AG08396 (cell line): ENCODE results near the gene CFAP77.
"Not testable (repeated sequence)": the region's sequence is repeated elsewhere in the genome, so short reads cannot be mapped to it uniquely, and the experiment has no call there.

Source experiments
- DNase-seq: peaks from one replicate; pipeline ENCODE4 v3.0.0; 2012; ENCODE audit warnings: low spot score, mixed read lengths

CFAP77 gene

GRCh38 chr9:132547976-132548730 lies 138.1 kb downstream of the CFAP77 start:
- no peak for DNase-seq

GRCh38 chr9:132548751-132549640 lies 139.0 kb downstream of the CFAP77 start:
- no peak for DNase-seq

DNA sequence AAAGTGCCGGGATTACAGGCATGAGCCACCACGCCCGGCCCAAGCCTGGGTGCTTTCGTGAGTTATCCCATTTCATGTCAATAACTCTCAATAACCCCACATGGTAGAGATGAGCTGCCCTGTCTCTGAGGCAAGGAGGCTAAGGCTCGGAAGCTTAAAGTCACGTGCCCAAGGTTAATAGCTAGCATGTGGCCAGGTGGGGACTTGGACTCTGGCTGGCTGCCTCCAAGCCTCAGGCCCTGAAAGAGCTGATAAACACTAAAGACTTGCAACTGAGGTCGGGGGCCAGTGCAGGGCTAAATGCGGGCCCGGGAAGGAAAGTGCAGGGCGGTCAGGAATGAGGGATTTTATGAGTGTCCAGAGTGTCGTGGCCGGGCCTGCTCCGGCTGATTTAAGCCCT lies 141.5 kb downstream of the CFAP77 start:
- no peak for DNase-seq

DNA sequence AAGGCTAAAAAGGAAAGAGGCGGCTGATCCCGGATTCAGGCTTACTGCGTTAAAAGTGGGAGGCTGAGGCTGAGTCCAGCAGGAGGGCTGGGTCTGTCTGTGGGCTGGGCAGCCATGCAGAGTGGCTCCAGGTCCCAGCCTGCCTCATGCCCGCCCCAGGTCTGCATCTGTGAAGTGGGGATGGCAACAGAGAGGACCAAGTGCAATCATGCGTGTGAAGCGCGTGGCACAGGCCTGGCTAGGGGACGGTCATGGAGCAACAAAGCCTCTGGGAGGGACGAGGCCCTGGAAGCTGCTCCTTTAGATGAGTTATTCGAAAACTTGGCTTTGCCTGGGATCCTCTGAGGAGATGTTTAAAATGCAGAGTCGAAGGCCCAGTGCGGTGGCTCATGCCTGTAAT lies 142.0 kb downstream of the CFAP77 start:
- no peak for DNase-seq

GRCh38 chr9:132554755-132555154 lies 144.7 kb downstream of the CFAP77 start:
- no peak for DNase-seq

DNA sequence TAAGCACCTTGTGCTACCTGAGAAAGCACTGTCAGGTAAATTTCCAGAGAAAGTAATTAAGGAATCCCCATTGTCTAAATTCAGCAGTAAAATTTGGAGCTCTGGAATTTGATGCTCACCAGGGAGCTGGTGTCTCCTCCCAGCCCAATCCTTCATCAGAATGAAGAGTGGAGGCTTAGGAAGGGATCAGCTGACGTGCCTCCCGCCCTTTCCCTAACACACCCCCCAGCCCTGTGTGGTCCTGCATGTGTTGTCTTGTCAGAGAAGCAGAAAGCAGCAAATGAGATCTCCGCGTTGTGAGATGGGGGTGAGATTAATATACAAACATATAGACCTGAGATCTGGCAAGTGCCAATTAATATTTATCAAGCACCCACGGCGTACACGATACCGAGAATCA lies 145.5 kb downstream of the CFAP77 start:
- DNase-seq: no peak

GRCh38 chr9:132556235-132556634 lies 146.2 kb downstream of the CFAP77 start:
- no peak for DNase-seq

GRCh38 chr9:132556714-132557113 lies 146.7 kb downstream of the CFAP77 start:
- no peak for DNase-seq

DNA sequence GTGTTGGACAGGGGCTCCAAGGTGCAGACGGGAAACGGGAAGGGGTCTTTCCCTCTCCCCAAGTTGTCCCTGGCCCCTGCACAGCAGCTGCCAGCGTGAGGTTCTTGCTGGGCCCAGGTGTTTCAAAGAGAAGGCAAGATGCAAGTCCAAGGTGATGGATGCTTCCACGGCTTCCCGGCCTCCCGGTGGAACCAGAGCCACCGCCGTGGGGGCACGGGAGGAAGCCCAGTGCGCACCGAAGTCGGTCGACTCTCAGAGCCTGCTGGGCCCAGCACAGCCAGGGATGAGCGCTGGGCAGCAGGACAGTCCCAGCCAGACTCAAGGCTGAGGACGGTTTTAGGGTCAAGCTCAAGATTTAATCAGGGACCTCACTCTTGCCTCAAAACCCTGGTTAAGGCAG lies 147.1 kb downstream of the CFAP77 start:
- no peak for DNase-seq

- DNase-seq: no peak
Observed at GRCh38 chr9:132559711-132560110, 149.7 kb downstream of the CFAP77 start.

- no peak for DNase-seq
Observed at GRCh38 chr9:132560616-132561202, 150.7 kb downstream of the CFAP77 start.

DNA sequence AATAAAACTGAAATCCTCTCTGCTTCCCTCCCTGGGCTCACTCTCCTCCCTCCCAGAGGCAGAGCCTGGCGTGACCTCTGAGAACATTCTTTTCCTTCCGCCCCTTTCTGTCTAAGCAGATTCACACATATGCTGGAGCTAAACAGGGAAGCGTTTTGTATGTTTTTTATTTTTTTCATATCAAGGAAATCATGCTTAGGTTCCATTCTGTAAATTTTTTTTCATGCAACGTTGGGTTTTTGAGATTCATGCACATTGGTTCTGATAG lies 152.2 kb downstream of the CFAP77 start:
- no peak for DNase-seq

GRCh38 chr9:132564526-132564925 lies 154.5 kb downstream of the CFAP77 start:
- DNase-seq: no peak

DNA sequence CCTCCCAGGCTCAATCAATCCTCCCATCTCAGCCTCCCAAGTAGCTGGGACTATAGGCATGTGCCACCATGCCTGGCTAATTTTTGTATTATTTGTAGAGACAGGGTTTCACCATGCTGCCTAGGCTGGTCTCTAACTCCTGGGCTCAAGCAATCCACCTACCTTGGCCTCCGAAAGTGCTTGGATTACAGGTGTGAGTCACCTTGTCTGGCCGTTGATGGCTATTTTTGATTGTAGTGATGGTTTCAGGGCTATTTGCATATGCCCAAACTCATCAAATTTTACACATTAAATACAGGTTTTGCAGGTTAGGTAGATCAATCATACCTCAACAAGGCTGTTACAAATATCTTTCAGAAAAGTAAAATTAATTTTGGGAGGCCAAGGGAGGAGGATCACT lies 158.8 kb downstream of the CFAP77 start:
- DNase-seq: not testable (repeated sequence)

GRCh38 chr9:132571806-132572600 lies 162.0 kb downstream of the CFAP77 start:
- no peak for DNase-seq

GRCh38 chr9:132572921-132573320 lies 162.9 kb downstream of the CFAP77 start:
- no peak for DNase-seq

DNA sequence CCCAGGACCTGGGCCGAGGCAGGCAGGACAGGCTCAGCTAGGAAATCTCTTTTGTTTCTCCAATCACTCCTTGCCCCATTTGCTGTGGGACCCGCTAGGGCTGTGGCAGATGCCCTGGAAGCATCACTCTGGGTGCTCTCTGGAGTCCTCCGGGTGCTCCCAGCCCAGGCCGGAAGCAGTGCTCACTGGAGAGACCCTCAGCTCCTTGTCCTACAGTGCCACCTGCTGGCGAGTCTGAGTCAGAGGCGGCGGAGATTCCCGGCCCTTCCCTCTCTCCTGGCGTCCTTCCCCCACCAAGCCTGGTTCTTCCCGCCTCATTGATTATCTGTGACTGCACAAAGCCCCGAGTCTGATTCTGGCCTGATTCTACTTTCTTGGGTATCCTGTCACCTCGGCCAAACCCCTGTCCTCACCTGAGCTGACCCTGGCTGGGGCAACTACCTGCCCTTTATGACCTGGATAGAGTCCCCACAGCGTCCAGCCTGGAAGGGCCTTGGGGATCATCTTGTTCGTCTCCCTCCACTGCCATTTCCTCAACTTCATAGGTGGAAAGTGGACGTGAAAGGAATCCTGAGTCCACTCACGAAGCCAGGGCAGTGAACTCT lies 165.1 kb downstream of the CFAP77 start:
- DNase-seq: peak; percentile 90

DNA sequence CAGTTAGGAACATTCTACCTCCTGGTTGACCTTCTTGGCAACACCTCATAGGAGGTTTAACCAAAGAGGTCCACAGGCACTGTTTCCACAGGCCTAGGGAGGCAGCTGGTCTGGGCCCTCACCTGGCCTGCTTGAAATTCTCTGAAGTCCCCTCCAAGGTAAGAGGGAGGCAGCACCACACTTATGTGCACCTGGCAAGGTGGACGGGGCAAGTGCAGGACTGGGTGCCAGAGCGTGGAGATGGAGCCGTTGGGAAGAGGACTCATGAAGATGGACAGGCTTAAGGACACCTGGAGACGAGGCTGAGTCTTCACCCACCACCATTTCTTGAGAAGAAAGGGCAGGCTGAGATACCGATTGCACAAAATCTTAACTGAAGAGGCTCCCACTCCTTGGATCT lies 165.8 kb downstream of the CFAP77 start:
- no peak for DNase-seq

- DNase-seq: no peak
Observed at GRCh38 chr9:132577119-132577518, 167.1 kb downstream of the CFAP77 start.

DNA sequence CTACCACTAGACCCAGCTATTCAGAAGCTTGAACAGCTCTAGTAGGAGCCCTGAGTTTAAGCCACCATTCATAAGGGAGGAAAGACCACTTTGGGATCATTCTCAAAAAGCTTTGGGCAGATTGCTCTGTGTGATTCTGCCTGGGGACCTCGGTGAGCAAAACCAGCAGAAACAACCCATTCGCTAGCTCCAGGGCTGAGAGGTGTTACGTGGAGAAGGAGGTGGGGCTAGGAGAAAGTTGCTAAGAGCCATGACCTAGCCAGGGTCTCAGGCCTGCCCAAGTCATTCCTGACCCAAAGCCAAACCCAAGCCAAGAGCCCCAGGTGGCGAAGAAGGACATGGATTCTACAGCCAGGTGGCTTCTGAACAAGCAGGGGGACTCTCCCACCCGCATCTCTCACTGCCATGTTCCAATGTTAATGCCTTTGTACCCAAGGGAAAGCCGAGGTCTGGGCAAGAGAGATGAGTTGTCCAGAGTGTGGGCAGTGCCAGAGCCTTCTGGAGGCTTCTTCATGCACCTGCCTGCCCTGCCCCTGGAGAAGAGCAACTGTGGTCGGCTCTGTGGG lies 168.4 kb downstream of the CFAP77 start:
- no peak for DNase-seq

GRCh38 chr9:132579427-132579798 lies 169.4 kb downstream of the CFAP77 start:
- DNase-seq: no peak
